A673 (cell line): ENCODE data around the gene NRAP. TPM values are rescaled to one million over a fixed set of nuclear protein-coding genes. Genes with fewer than 3 reads are reported as not detected.

Experiments
- BruUV-seq: library from RNA; stranded (reverse); fragments of 400-500 nt; replicated peaks from 2 replicates; lab custom pipeline; 2021; lab: Mats Ljungman, UMichigan
- CTCF ChIA-PET: fragments of 300-600 bp; sonication (Branson Sonifier 250); formaldehyde crosslinking; loops from one replicate; lab custom pipeline; 2022; ENCODE audit warnings: antibody characterized with exemption; lab: Charles Lee
- POLR2A ChIA-PET: fragments of 300-600 bp; sonication (Branson Sonifier 250); formaldehyde crosslinking; loops from one replicate; lab custom pipeline; 2022; ENCODE audit warnings: antibody characterized with exemption; ENCODE audit not compliant: low non-redundant PET; lab: Charles Lee
- DNase-seq: peaks from one replicate; pipeline ENCODE4 v3.0.0-alpha.2; 2015; ENCODE audit warnings: low spot score
- H3K27ac ChIP-seq: fragments of 200-600 bp; sonication (generic); 2 replicates; pipeline ENCODE4 v1.5.1; 2016; ENCODE audit warnings: mixed run types, low read depth, mild to moderate bottlenecking, mixed read lengths, antibody characterized with exemption, low read length; ENCODE audit not compliant: poor library complexity, severe bottlenecking
- H3K27me3 ChIP-seq: fragments of 200-600 bp; sonication (generic); replicated peaks from 2 replicates; pipeline ENCODE4 v1.6.1; 2017; ENCODE audit warnings: mixed run types, low read depth, mild to moderate bottlenecking, mixed read lengths, antibody characterized with exemption, low read length; ENCODE audit not compliant: insufficient read depth, poor library complexity
- H3K36me3 ChIP-seq: fragments of 200-600 bp; sonication (generic); 2 replicates; pipeline ENCODE4 v1.6.1; 2016; ENCODE audit warnings: mixed run types, mild to moderate bottlenecking, mixed read lengths, antibody characterized with exemption, low read length; ENCODE audit not compliant: insufficient read depth, poor library complexity, severe bottlenecking
- H3K4me1 ChIP-seq: fragments of 200-600 bp; sonication (generic); 2 replicates; pipeline ENCODE4 v1.6.1; 2017; ENCODE audit warnings: mixed run types, mild to moderate bottlenecking, mixed read lengths, antibody characterized with exemption, low read length; ENCODE audit not compliant: insufficient read depth, poor library complexity, severe bottlenecking
- H3K4me3 ChIP-seq: fragments of 200-600 bp; sonication (generic); 2 replicates; pipeline ENCODE4 v1.5.1; 2016; ENCODE audit warnings: low read depth, mixed run types, mild to moderate bottlenecking, mixed read lengths, low read length; ENCODE audit not compliant: poor library complexity, severe bottlenecking
- H3K9me3 ChIP-seq: fragments of 200-600 bp; sonication (generic); 2 replicates; pipeline ENCODE4 v1.6.1; 2016; ENCODE audit warnings: mixed run types, low read depth, mild to moderate bottlenecking, mixed read lengths, antibody characterized with exemption, low read length; ENCODE audit not compliant: poor library complexity, severe bottlenecking
- EZH2 ChIP-seq: fragments of 200-600 bp; sonication (generic); IDR thresholded peaks from 2 replicates; pipeline ENCODE4 v1.6.1; 2017; ENCODE audit warnings: borderline replicate concordance, low read depth, mild to moderate bottlenecking, mixed read lengths, antibody characterized with exemption, low read length; ENCODE audit not compliant: poor library complexity, severe bottlenecking
- intact Hi-C: fragments of 100-400 bp; cut with micrococcal nuclease; formaldehyde crosslinking; loops from one replicate; pipeline ENCODE4 v1.10.0; 2022; ENCODE audit not compliant: unreplicated experiment
- total RNA-seq: library from RNA; stranded (reverse); gene quantifications from 2 replicates; pipeline ENCODE4 v1.2.3, GENCODE V29; 2021
- TF ChIP-seq, protein P1 (sequence below): fragments of 300-800, 200-600 bp; sonication (generic); conservative IDR thresholded peaks from 2 replicates; pipeline ENCODE4 v1.5.1; 2017; ENCODE audit warnings: low read depth, mild to moderate bottlenecking, antibody characterized with exemption, low read length, moderate library complexity, mixed read lengths

Gene NRAP
- total RNA-seq, 1 experiment from 2014 or later: 0.34 TPM

DNA sequence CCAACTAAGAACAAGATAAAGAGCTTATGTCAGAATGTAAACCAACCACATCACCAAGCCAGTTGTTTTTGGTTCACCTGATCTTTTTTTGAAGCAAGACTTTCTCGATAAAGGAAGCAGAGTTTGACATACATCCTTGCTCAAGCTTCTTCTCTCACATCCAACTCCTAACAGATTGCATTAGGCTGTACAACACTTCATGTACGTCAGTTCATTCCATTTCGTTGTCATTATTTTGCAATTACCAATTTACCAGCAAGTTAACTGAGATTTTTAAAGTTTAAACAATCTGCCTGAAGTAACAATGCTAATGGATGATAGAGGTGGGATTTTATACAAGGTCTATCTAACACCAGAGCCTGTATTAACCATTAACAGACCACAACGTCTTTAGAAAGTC is 41.0 kb downstream of the NRAP start:
- CTCF ChIA-PET: no interaction called here
- H3K9me3 ChIP-seq: no peaks in the 10 kb centered on the region
- no peaks in the 10 kb centered on the region for H3K27me3 ChIP-seq
- H3K27ac ChIP-seq: no peak overlapping the region
- H3K4me1 ChIP-seq: no peaks in the 10 kb centered on the region
- intact Hi-C loops: no loop called here
- no peak for DNase-seq
- TF ChIP-seq, protein P1, sequence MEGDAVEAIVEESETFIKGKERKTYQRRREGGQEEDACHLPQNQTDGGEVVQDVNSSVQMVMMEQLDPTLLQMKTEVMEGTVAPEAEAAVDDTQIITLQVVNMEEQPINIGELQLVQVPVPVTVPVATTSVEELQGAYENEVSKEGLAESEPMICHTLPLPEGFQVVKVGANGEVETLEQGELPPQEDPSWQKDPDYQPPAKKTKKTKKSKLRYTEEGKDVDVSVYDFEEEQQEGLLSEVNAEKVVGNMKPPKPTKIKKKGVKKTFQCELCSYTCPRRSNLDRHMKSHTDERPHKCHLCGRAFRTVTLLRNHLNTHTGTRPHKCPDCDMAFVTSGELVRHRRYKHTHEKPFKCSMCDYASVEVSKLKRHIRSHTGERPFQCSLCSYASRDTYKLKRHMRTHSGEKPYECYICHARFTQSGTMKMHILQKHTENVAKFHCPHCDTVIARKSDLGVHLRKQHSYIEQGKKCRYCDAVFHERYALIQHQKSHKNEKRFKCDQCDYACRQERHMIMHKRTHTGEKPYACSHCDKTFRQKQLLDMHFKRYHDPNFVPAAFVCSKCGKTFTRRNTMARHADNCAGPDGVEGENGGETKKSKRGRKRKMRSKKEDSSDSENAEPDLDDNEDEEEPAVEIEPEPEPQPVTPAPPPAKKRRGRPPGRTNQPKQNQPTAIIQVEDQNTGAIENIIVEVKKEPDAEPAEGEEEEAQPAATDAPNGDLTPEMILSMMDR: no peak
- no peak for TF ChIP-seq EZH2
- no peaks in the 10 kb centered on the region for H3K36me3 ChIP-seq
- no peak overlapping the region for H3K4me3 ChIP-seq
- BruUV-seq: no TSS peak
- POLR2A ChIA-PET: interaction anchor here (0.6 kb wide), 1 partner anchor 91 kb away, joined by 3 read pairs; no protein-coding TSS in a partner anchor

- no peak for DNase-seq
- TF ChIP-seq EZH2: no peak
- TF ChIP-seq, protein P1: no peak
- BruUV-seq: no TSS peak
- no peak overlapping the region for H3K27ac ChIP-seq
- no peaks in the 10 kb centered on the region for H3K4me1 ChIP-seq
- POLR2A ChIA-PET: no interaction called here
- no peaks in the 10 kb centered on the region for H3K9me3 ChIP-seq
- H3K27me3 ChIP-seq: no peaks in the 10 kb centered on the region
- CTCF ChIA-PET: no interaction called here
- intact Hi-C loops: no loop called here
- no peak overlapping the region for H3K4me3 ChIP-seq
- H3K36me3 ChIP-seq: no peaks in the 10 kb centered on the region
Measured at GRCh38 chr10:113621799-113622198, 42.0 kb downstream of the NRAP start.

DNA sequence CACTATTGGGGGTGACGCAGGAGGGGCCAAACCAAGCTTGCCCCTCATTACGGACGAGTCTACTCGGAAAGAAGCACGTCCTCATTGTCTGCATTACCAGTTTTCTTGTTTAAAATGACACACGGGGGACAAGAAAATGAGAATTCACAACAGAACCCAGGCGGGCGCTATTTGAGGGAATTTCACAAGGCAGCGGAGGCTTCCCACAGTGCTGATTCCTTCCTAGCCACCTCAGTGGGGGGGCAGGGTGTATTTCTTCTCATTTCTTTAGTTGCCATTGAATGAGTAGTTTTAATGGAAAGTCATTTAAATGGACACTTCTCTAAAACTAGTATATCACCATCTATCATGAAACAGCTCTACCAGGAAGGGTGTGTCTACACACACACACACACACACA is 42.9 kb downstream of the NRAP start:
- ChIA-PET POLR2A (no interaction called here), CTCF (no interaction called here)
- no peaks in the 10 kb centered on the region for H3K9me3 ChIP-seq
- H3K4me1 ChIP-seq: no peaks in the 10 kb centered on the region
- intact Hi-C loops: no loop called here
- no peaks in the 10 kb centered on the region for H3K36me3 ChIP-seq
- BruUV-seq: no TSS peak
- DNase-seq: no peak
- H3K27ac ChIP-seq: no peak overlapping the region
- TF ChIP-seq, protein P1: no peak
- TF ChIP-seq EZH2: no peak
- no peak overlapping the region for H3K4me3 ChIP-seq
- H3K27me3 ChIP-seq: no peaks in the 10 kb centered on the region
